HG02852 (cell line): ENCODE measurements around the gene RNF213.
"Not testable (repeated sequence)": the region's sequence is repeated elsewhere in the genome, so short reads cannot be mapped to it uniquely, and the experiment has no call there.

Source experiments
- ATAC-seq: cut with Tn5 transposase; IDR thresholded peaks from one replicate; pipeline ENCODE4 v1.9.1; 2021; ENCODE audit warnings: mild to moderate bottlenecking, moderate library complexity; ENCODE audit not compliant: unreplicated experiment

The RNF213 gene

GRCh38 chr17:80223838-80224497 lies 36.7 kb upstream of the RNF213 start:
- ATAC-seq, result no peak

- no peak for ATAC-seq
Observed at GRCh38 chr17:80224683-80225082, 36.0 kb upstream of the RNF213 start.

- ATAC-seq, result no peak
Observed at GRCh38 chr17:80225230-80225629, 35.4 kb upstream of the RNF213 start.

- no peak for ATAC-seq
Observed at GRCh38 chr17:80227156-80227555, 33.5 kb upstream of the RNF213 start.

- ATAC-seq, result no peak
Observed at GRCh38 chr17:80227666-80228065, 33.0 kb upstream of the RNF213 start.

- ATAC-seq, result no peak
Observed at GRCh38 chr17:80228477-80228876, 32.2 kb upstream of the RNF213 start.

- no peak for ATAC-seq
Observed at GRCh38 chr17:80229011-80229410, 31.6 kb upstream of the RNF213 start.

- ATAC-seq, result no peak
Observed at GRCh38 chr17:80232438-80232837, 28.2 kb upstream of the RNF213 start.

GRCh38 chr17:80233202-80233601 lies 27.4 kb upstream of the RNF213 start:
- ATAC-seq, result no peak

GRCh38 chr17:80236911-80237310 lies 23.7 kb upstream of the RNF213 start:
- ATAC-seq, result no peak

GRCh38 chr17:80237386-80237785 lies 23.3 kb upstream of the RNF213 start:
- ATAC-seq, result no peak

GRCh38 chr17:80242505-80242904 lies 18.1 kb upstream of the RNF213 start:
- ATAC-seq, result no peak

- ATAC-seq, result no peak
Observed at GRCh38 chr17:80243526-80244433, 16.9 kb upstream of the RNF213 start.

- ATAC-seq, result not testable (repeated sequence)
Observed at GRCh38 chr17:80244448-80244847, 16.2 kb upstream of the RNF213 start.

- no peak for ATAC-seq
Observed at GRCh38 chr17:80244871-80245509, 15.7 kb upstream of the RNF213 start.

GRCh38 chr17:80245566-80246265 lies 14.9 kb upstream of the RNF213 start:
- ATAC-seq, result no peak

- ATAC-seq, result no peak
Observed at GRCh38 chr17:80246266-80246681, 14.4 kb upstream of the RNF213 start.

GRCh38 chr17:80246726-80247125 lies 13.9 kb upstream of the RNF213 start:
- ATAC-seq, result no peak

GRCh38 chr17:80247561-80247960 lies 13.1 kb upstream of the RNF213 start:
- no peak for ATAC-seq

- no peak for ATAC-seq
Observed at GRCh38 chr17:80248001-80248893, 12.4 kb upstream of the RNF213 start.
